Endothelial cell (in vitro differentiated cells): ENCODE measurements around the gene BHLHA9. TPM values are rescaled to one million over a fixed set of nuclear protein-coding genes. Genes with fewer than 3 reads are reported as not detected.

Source experiments
- DNase-seq: peaks from one replicate; pipeline ENCODE4 v3.0.0; 2021; ENCODE audit warnings: low spot score
- H3K27ac Mint-ChIP-seq: one replicate; pipeline ENCODE4 v1.8.0; 2021; ENCODE audit warnings: mixed read lengths, inconsistent platforms; ENCODE audit not compliant: unreplicated experiment
- H3K27me3 Mint-ChIP-seq: one replicate; pipeline ENCODE4 v1.8.0; 2021; ENCODE audit warnings: mild to moderate bottlenecking, moderate library complexity, mixed read lengths, inconsistent platforms; ENCODE audit not compliant: unreplicated experiment
- H3K36me3 Mint-ChIP-seq: one replicate; pipeline ENCODE4 v1.8.0; 2021; ENCODE audit warnings: mild to moderate bottlenecking, low read depth, mixed read lengths, inconsistent platforms; ENCODE audit not compliant: unreplicated experiment
- H3K4me1 Mint-ChIP-seq: one replicate; pipeline ENCODE4 v1.8.0; 2021; ENCODE audit warnings: mild to moderate bottlenecking, mixed read lengths, inconsistent platforms; ENCODE audit not compliant: unreplicated experiment
- H3K4me3 Mint-ChIP-seq: one replicate; pipeline ENCODE4 v1.8.0; 2021; ENCODE audit warnings: mild to moderate bottlenecking, mixed read lengths, inconsistent platforms; ENCODE audit not compliant: unreplicated experiment
- H3K9me3 Mint-ChIP-seq: one replicate; pipeline ENCODE4 v1.8.0; 2021; ENCODE audit warnings: mixed read lengths, inconsistent platforms; ENCODE audit not compliant: unreplicated experiment
- total RNA-seq: library from RNA; stranded (reverse); fragmentation: NEBNext Ultra II Directional; extraction: Animal tissue kit (Norgen Biotek cat#: 25700); gene quantifications from one replicate; pipeline ENCODE4 v1.2.1, GENCODE V29; 2021; ENCODE audit not compliant: unreplicated experiment
- TF ChIP-seq, protein P1 (sequence below): fragments of 200-600 bp; sonication (generic); IDR thresholded peaks from one replicate; pipeline ENCODE4 v1.5.0; 2021; ENCODE audit warnings: antibody characterized with exemption; ENCODE audit not compliant: unreplicated experiment

The BHLHA9 gene
- total RNA-seq, 1 donor from 2014 or later = not detected

- H3K9me3 Mint-ChIP-seq = no peaks in the 10 kb centered on the region
- no peak overlapping the region for H3K4me3 Mint-ChIP-seq
- no peaks in the 10 kb centered on the region for H3K4me1 Mint-ChIP-seq
- H3K27ac Mint-ChIP-seq = no peak overlapping the region
- DNase-seq = no peak
- peaks cover 4% of the 10 kb centered on the region for H3K27me3 Mint-ChIP-seq
- TF ChIP-seq, protein P1, sequence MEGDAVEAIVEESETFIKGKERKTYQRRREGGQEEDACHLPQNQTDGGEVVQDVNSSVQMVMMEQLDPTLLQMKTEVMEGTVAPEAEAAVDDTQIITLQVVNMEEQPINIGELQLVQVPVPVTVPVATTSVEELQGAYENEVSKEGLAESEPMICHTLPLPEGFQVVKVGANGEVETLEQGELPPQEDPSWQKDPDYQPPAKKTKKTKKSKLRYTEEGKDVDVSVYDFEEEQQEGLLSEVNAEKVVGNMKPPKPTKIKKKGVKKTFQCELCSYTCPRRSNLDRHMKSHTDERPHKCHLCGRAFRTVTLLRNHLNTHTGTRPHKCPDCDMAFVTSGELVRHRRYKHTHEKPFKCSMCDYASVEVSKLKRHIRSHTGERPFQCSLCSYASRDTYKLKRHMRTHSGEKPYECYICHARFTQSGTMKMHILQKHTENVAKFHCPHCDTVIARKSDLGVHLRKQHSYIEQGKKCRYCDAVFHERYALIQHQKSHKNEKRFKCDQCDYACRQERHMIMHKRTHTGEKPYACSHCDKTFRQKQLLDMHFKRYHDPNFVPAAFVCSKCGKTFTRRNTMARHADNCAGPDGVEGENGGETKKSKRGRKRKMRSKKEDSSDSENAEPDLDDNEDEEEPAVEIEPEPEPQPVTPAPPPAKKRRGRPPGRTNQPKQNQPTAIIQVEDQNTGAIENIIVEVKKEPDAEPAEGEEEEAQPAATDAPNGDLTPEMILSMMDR = no peak
- H3K36me3 Mint-ChIP-seq = no peaks in the 10 kb centered on the region
Observed at GRCh38 chr17:1251866-1252608, 18.2 kb upstream of the BHLHA9 start.

GRCh38 chr17:1255041-1255440 is 15.2 kb upstream of the BHLHA9 start:
- no peak overlapping the region for H3K27ac Mint-ChIP-seq
- TF ChIP-seq, protein P1 = no peak
- peaks cover 11% of the 10 kb centered on the region for H3K27me3 Mint-ChIP-seq
- H3K4me1 Mint-ChIP-seq = no peaks in the 10 kb centered on the region
- H3K36me3 Mint-ChIP-seq = no peaks in the 10 kb centered on the region
- no peak overlapping the region for H3K4me3 Mint-ChIP-seq
- no peaks in the 10 kb centered on the region for H3K9me3 Mint-ChIP-seq
- DNase-seq = no peak

GRCh38 chr17:1256699-1257098 is 13.5 kb upstream of the BHLHA9 start:
- no peak overlapping the region for H3K27ac Mint-ChIP-seq
- TF ChIP-seq, protein P1 = no peak
- peaks cover 11% of the 10 kb centered on the region for H3K27me3 Mint-ChIP-seq
- no peaks in the 10 kb centered on the region for H3K4me1 Mint-ChIP-seq
- no peaks in the 10 kb centered on the region for H3K9me3 Mint-ChIP-seq
- no peak for DNase-seq
- H3K4me3 Mint-ChIP-seq = no peak overlapping the region
- no peaks in the 10 kb centered on the region for H3K36me3 Mint-ChIP-seq

DNA sequence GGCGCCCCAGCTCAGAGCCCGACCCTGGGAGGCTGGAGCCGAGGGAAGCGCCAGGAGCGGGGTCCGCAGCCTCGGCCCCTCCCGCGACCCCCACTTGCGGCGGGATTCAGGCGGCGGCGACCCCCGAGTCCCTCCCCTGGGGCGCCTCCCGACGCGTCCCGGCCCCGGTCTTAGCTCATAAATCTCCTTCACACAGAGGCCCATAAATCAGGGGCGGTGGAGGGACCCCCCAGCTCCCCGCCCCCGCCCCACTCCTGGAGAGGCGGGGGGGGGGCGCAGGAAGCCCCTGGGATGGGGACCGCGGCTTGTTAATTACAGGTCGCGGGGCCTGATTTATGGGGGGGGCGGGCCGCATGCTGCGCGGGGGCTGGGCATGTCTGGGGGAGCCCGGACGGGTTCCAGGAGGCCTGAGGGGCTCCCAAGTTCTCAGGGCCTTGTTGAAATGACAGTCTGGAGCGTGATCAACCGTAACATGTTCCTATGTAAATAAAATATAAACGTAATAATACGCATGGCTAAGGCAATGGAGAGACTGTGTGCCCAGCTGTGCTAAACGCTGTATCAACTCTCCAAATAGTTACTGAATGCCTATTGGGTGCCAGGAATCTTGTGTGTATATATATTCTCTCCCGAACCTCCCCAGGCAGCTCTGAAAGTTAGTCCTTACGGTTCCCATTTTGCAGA is 10.0 kb upstream of the BHLHA9 start:
- peaks cover 11% of the 10 kb centered on the region for H3K27me3 Mint-ChIP-seq
- H3K4me1 Mint-ChIP-seq = no peaks in the 10 kb centered on the region
- no peaks in the 10 kb centered on the region for H3K9me3 Mint-ChIP-seq
- no peak overlapping the region for H3K27ac Mint-ChIP-seq
- H3K4me3 Mint-ChIP-seq = no peak overlapping the region
- no peak for DNase-seq
- no peaks in the 10 kb centered on the region for H3K36me3 Mint-ChIP-seq
- TF ChIP-seq, protein P1 = no peak

GRCh38 chr17:1260770-1261161 is 9.5 kb upstream of the BHLHA9 start:
- Mint-ChIP-seq H3K27me3 (peaks cover 11% of the 10 kb centered on the region), H3K27ac (no peak overlapping the region), H3K9me3 (no peaks in the 10 kb centered on the region), H3K36me3 (no peaks in the 10 kb centered on the region), H3K4me3 (no peak overlapping the region), H3K4me1 (no peaks in the 10 kb centered on the region)
- TF ChIP-seq, protein P1 = no peak
- no peak for DNase-seq
